Neural progenitor cell (in vitro differentiated cells): Measurements from ENCODE around the gene LRWD1. TPM values are rescaled to one million over a fixed set of nuclear protein-coding genes. Genes with fewer than 3 reads are reported as not detected.

Source experiments
- DNase-seq: peaks from one replicate; pipeline ENCODE4 v3.0.0-alpha.2; 2016; ENCODE audit warnings: low spot score
- H2AFZ ChIP-seq: fragments of 200-600 bp; sonication (generic); replicated peaks from 2 replicates; pipeline ENCODE4 v1.6.1; 2016; ENCODE audit warnings: antibody characterized with exemption
- H3F3A ChIP-seq: fragments of 200-600 bp; sonication (generic); 2 replicates; pipeline ENCODE4 v1.6.1; 2016; ENCODE audit warnings: antibody characterized with exemption, low read depth
- H3K27ac ChIP-seq: fragments of 200-600 bp; sonication (generic); 2 replicates; pipeline ENCODE4 v1.5.1; 2016; ENCODE audit warnings: mild to moderate bottlenecking
- H3K27me3 ChIP-seq: fragments of 200-600 bp; sonication (generic); 2 replicates; pipeline ENCODE4 v1.6.1; 2016; ENCODE audit warnings: mild to moderate bottlenecking, moderate library complexity
- H3K36me3 ChIP-seq: fragments of 200-600 bp; sonication (generic); 2 replicates; pipeline ENCODE4 v1.5.1; 2016
- H3K4me1 ChIP-seq: fragments of 200-600 bp; sonication (generic); 2 replicates; pipeline ENCODE4 v1.6.1; 2016; ENCODE audit warnings: mixed run types
- H3K4me2 ChIP-seq: fragments of 200-600 bp; sonication (generic); 2 replicates; pipeline ENCODE4 v1.6.1; 2016
- H3K4me3 ChIP-seq: fragments of 200-600 bp; sonication (generic); 2 replicates; pipeline ENCODE4 v1.5.1; 2016
- H3K79me2 ChIP-seq: fragments of 200-600 bp; sonication (generic); 2 replicates; pipeline ENCODE4 v1.6.1; 2016; ENCODE audit warnings: low read depth
- H3K9ac ChIP-seq: fragments of 200-600 bp; sonication (generic); 2 replicates; pipeline ENCODE4 v1.6.1; 2016
- H3K9me3 ChIP-seq: fragments of 200-600 bp; sonication (generic); 2 replicates; pipeline ENCODE4 v1.5.1; 2016; ENCODE audit warnings: low read depth
- H4K20me1 ChIP-seq: fragments of 200-600 bp; sonication (generic); 2 replicates; pipeline ENCODE4 v1.6.1; 2016; ENCODE audit warnings: low read depth
- H3K27ac Mint-ChIP-seq: 3 replicates; pipeline ENCODE4 v1.8.0; 2021; ENCODE audit warnings: mixed read lengths
- H3K27me3 Mint-ChIP-seq: 2 replicates; pipeline ENCODE4 v1.8.0; 2022; ENCODE audit warnings: low read depth, mild to moderate bottlenecking, inconsistent platforms, moderate library complexity, mixed read lengths; ENCODE audit not compliant: insufficient read depth
- H3K36me3 Mint-ChIP-seq: 3 replicates; pipeline ENCODE4 v1.8.0; 2021; ENCODE audit warnings: mixed read lengths
- H3K4me1 Mint-ChIP-seq: 3 replicates; pipeline ENCODE4 v1.8.0; 2021; ENCODE audit warnings: mixed read lengths
- H3K4me3 Mint-ChIP-seq: 3 replicates; pipeline ENCODE4 v1.8.0; 2021; ENCODE audit warnings: mild to moderate bottlenecking, moderate library complexity, mixed read lengths
- H3K9me3 Mint-ChIP-seq: 3 replicates; pipeline ENCODE4 v1.8.0; 2020; ENCODE audit warnings: mixed read lengths
- CTCF ChIP-seq: fragments of 200-600 bp; sonication (generic); IDR thresholded peaks from 2 replicates; pipeline ENCODE4 v1.5.1; 2017; ENCODE audit warnings: antibody characterized with exemption, mild to moderate bottlenecking
- EZH2 ChIP-seq: fragments of 200-600 bp; sonication (generic); IDR thresholded peaks from 2 replicates; pipeline ENCODE4 v1.6.1; 2017; ENCODE audit warnings: antibody characterized with exemption, mild to moderate bottlenecking, moderate library complexity
- EZH2phosphoT487 ChIP-seq: fragments of 200-600 bp; sonication (generic); IDR thresholded peaks from 2 replicates; pipeline ENCODE4 v1.6.1; 2017; ENCODE audit warnings: antibody characterized with exemption
- total RNA-seq: library from RNA; depleted of rRNA; stranded (reverse); fragments of >200 nt; gene quantifications from 2 replicates; pipeline ENCODE4 v1.2.3, GENCODE V29; 2015; ENCODE audit warnings: low replicate concordance

Gene LRWD1
- total RNA-seq, 1 donor from 2014 or later = 16.9 TPM

- Mint-ChIP-seq H3K36me3 (peaks cover 7% of the 10 kb centered on the region), H3K27ac (no peak overlapping the region), H3K9me3 (no peaks in the 10 kb centered on the region), H3K27me3 (peaks cover 9% of the 10 kb centered on the region), H3K4me1 (peaks cover 24% of the 10 kb centered on the region), H3K4me3 (peak overlapping the region; percentile 90)
- Histone ChIP-seq H3K36me3 (no peaks in the 10 kb centered on the region), H3K79me2 (peaks cover 8% of the 10 kb centered on the region), H3K27ac (no peak overlapping the region), H3K9me3 (no peaks in the 10 kb centered on the region), H3K4me2 (peak overlapping the region; percentile 99), H3K27me3 (no peaks in the 10 kb centered on the region), H3K4me1 (peaks cover 5% of the 10 kb centered on the region), H3F3A (peaks cover 19% of the 10 kb centered on the region), H4K20me1 (no peaks in the 10 kb centered on the region), H3K9ac (no peak overlapping the region), H2AFZ (peak overlapping the region; percentile 93), H3K4me3 (peak overlapping the region; percentile 94)
- DNase-seq = no peak
- TF ChIP-seq EZH2 = no peak
- TF ChIP-seq CTCF = no peak
- no peak for TF ChIP-seq EZH2phosphoT487
Measured at GRCh38 chr7:102434039-102434486, 30.7 kb upstream of the LRWD1 start.

GRCh38 chr7:102436118-102436517 is 28.7 kb upstream of the LRWD1 start:
- Histone ChIP-seq H3K79me2 (peaks cover 8% of the 10 kb centered on the region), H3K36me3 (no peaks in the 10 kb centered on the region), H3K4me1 (peaks cover 5% of the 10 kb centered on the region), H3K27me3 (no peaks in the 10 kb centered on the region), H3K9ac (no peak overlapping the region), H4K20me1 (no peaks in the 10 kb centered on the region), H3K27ac (no peak overlapping the region), H3F3A (peaks cover 31% of the 10 kb centered on the region), H3K4me3 (no peak overlapping the region), H3K4me2 (no peak overlapping the region), H3K9me3 (no peaks in the 10 kb centered on the region), H2AFZ (no peak overlapping the region)
- Mint-ChIP-seq H3K4me3 (peak overlapping the region; percentile 63), H3K27me3 (peaks cover 5% of the 10 kb centered on the region), H3K27ac (peak overlapping the region; percentile 31), H3K36me3 (peaks cover 9% of the 10 kb centered on the region), H3K4me1 (peaks cover 24% of the 10 kb centered on the region), H3K9me3 (no peaks in the 10 kb centered on the region)
- no peak for DNase-seq
- TF ChIP-seq CTCF (no peak), EZH2phosphoT487 (no peak), EZH2 (no peak)

- H3K27ac ChIP-seq = peak overlapping the region; percentile 82
- no peaks in the 10 kb centered on the region for H3K79me2 ChIP-seq
- peaks cover 18% of the 10 kb centered on the region for H3K36me3 Mint-ChIP-seq
- H3K36me3 ChIP-seq = no peaks in the 10 kb centered on the region
- H3K27me3 ChIP-seq = no peaks in the 10 kb centered on the region
- no peaks in the 10 kb centered on the region for H4K20me1 ChIP-seq
- no peak overlapping the region for H3K9ac ChIP-seq
- no peak overlapping the region for H3K27ac Mint-ChIP-seq
- H3K9me3 ChIP-seq = no peaks in the 10 kb centered on the region
- peaks cover 2% of the 10 kb centered on the region for H3K27me3 Mint-ChIP-seq
- H3K4me1 Mint-ChIP-seq = peaks cover 12% of the 10 kb centered on the region
- H3F3A ChIP-seq = peaks cover 11% of the 10 kb centered on the region
- DNase-seq = peak; percentile 63
- TF ChIP-seq EZH2 (no peak), EZH2phosphoT487 (no peak), CTCF (no peak)
- no peaks in the 10 kb centered on the region for H3K9me3 Mint-ChIP-seq
- H2AFZ ChIP-seq = no peak overlapping the region
- H3K4me3 ChIP-seq = no peak overlapping the region
- H3K4me1 ChIP-seq = no peaks in the 10 kb centered on the region
- H3K4me3 Mint-ChIP-seq = no peak overlapping the region
- H3K4me2 ChIP-seq = no peak overlapping the region
Measured at GRCh38 chr7:102439963-102440795, 24.6 kb upstream of the LRWD1 start.
